GM21390 (cell line): ENCODE measurements around the gene CHD3.
"Not testable (repeated sequence)": the region's sequence is repeated elsewhere in the genome, so short reads cannot be mapped to it uniquely, and the experiment has no call there.

Source experiments
- ATAC-seq: cut with Tn5 transposase; IDR thresholded peaks from one replicate; pipeline ENCODE4 v1.9.1; 2021; ENCODE audit not compliant: unreplicated experiment

Gene CHD3

GRCh38 chr17:7930841-7931631 lies 42.4 kb downstream of the CHD3 start:
- no peak for ATAC-seq

- ATAC-seq, result peak; percentile 94
These were observed 43.3 kb downstream of the CHD3 start, which contains the start of the genes CNTROB and TRAPPC1 for GRCh38 chr17:7931709-7932482. TSS of gene CNTROB (plus strand) at chr17:7932206. CDS start at chr17:7933080, 874 bp downstream. TSS of gene TRAPPC1 (minus strand) at chr17:7931946. CDS start at chr17:7931829, 117 bp downstream.

GRCh38 chr17:7932483-7932891 lies 43.9 kb downstream of the CHD3 start:
- ATAC-seq, result no peak

GRCh38 chr17:7932949-7933348 lies 44.4 kb downstream of the CHD3 start:
- no peak for ATAC-seq

GRCh38 chr17:7935859-7936258 lies 47.3 kb downstream of the CHD3 start:
- ATAC-seq, result no peak

- no peak for ATAC-seq
These were observed 51.4 kb downstream of the CHD3 start for GRCh38 chr17:7940034-7940433.

GRCh38 chr17:7940743-7941142 lies 52.2 kb downstream of the CHD3 start:
- no peak for ATAC-seq

- ATAC-seq, result no peak
These were observed 54.7 kb downstream of the CHD3 start for GRCh38 chr17:7943291-7943690.

- ATAC-seq, result no peak
These were observed 55.7 kb downstream of the CHD3 start for GRCh38 chr17:7944326-7944725.

- ATAC-seq, result no peak
These were observed 57.1 kb downstream of the CHD3 start for GRCh38 chr17:7945651-7946050.

- no peak for ATAC-seq
These were observed 57.9 kb downstream of the CHD3 start for GRCh38 chr17:7946441-7946840.

- ATAC-seq, result no peak
These were observed 59.1 kb downstream of the CHD3 start for GRCh38 chr17:7947651-7948050.

- no peak for ATAC-seq
These were observed 62.0 kb downstream of the CHD3 start for GRCh38 chr17:7950578-7950977.

- no peak for ATAC-seq
These were observed 62.7 kb downstream of the CHD3 start for GRCh38 chr17:7951143-7951792.

- not testable (repeated sequence) for ATAC-seq
These were observed 64.7 kb downstream of the CHD3 start for GRCh38 chr17:7953266-7953665.

GRCh38 chr17:7955414-7956227 lies 67.0 kb downstream of the CHD3 start:
- ATAC-seq, result no peak

GRCh38 chr17:7956228-7956965 lies 67.8 kb downstream of the CHD3 start:
- no peak for ATAC-seq

GRCh38 chr17:7959503-7960253 lies 71.1 kb downstream of the CHD3 start:
- no peak for ATAC-seq

GRCh38 chr17:7961421-7961820 lies 72.8 kb downstream of the CHD3 start:
- no peak for ATAC-seq
